ENCODE data around the gene SNX11.

Gene SNX11

DNA sequence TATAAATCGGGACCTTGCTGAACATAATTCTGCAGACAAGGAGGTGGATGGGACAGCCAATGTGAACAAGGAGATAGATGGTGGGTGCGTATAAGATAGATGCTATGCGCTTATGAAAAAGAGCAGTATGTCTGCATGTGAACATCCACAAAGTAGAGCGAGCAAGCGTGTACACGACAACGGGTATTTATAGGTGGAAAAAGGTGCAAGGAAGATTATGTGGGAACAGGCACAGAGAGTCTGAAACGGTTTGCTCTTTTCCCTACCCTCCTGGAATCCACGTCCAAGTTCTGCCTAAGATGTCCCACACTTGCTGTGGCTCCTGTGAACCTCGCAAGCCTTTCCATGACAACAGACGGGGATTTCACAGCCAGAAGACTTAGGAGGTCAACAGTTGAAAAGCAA is 43.0 kb downstream of the SNX11 start:
- no peak overlapping the region for H3K27ac ChIP-seq
- TF ChIP-seq, protein P1, sequence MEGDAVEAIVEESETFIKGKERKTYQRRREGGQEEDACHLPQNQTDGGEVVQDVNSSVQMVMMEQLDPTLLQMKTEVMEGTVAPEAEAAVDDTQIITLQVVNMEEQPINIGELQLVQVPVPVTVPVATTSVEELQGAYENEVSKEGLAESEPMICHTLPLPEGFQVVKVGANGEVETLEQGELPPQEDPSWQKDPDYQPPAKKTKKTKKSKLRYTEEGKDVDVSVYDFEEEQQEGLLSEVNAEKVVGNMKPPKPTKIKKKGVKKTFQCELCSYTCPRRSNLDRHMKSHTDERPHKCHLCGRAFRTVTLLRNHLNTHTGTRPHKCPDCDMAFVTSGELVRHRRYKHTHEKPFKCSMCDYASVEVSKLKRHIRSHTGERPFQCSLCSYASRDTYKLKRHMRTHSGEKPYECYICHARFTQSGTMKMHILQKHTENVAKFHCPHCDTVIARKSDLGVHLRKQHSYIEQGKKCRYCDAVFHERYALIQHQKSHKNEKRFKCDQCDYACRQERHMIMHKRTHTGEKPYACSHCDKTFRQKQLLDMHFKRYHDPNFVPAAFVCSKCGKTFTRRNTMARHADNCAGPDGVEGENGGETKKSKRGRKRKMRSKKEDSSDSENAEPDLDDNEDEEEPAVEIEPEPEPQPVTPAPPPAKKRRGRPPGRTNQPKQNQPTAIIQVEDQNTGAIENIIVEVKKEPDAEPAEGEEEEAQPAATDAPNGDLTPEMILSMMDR (conservative IDR thresholded peaks at IDR 0.05) = no peak

DNA sequence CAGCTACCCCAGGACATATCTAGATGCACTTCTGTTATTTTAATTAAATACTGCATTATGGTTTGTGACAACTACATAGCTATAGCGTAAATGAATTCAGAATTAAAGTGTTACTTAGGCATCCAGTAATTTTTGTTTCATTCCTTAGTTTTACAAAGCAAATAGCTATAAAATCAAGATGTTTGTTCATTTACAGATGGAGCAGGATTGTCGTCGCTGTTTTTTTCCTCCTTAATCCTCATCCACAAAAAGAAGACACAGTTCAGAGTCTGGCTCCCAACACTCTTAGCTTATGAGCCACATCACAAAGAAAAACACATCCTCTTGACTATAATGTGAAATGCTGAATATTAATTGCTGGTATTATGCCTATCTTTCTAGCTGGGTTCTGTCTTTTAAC is 43.7 kb downstream of the SNX11 start:
- no peak overlapping the region for H3K27ac ChIP-seq
- TF ChIP-seq, protein P1 (conservative IDR thresholded peaks at IDR 0.05) = no peak

DNA sequence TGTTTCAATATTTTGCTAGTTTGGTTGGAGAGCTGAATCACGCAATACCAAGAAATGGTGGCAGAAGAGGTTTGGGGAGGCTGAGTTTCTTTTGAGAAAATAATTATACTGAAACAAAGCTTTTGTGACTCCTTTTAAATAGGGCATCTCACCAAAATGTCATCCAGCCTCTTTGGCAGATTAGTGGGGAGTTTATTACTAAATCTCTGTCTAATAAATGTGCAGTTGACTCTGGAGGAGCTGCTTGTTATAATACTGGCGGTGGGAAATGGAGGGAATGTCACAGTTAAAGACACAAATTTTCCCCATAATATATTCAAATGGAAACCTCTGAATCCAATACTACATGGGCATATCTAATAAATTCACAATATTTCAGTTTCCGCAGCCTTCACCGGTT is 44.7 kb downstream of the SNX11 start:
- TF ChIP-seq, protein P1 (conservative IDR thresholded peaks at IDR 0.05) = no peak
- no peak overlapping the region for H3K27ac ChIP-seq

DNA sequence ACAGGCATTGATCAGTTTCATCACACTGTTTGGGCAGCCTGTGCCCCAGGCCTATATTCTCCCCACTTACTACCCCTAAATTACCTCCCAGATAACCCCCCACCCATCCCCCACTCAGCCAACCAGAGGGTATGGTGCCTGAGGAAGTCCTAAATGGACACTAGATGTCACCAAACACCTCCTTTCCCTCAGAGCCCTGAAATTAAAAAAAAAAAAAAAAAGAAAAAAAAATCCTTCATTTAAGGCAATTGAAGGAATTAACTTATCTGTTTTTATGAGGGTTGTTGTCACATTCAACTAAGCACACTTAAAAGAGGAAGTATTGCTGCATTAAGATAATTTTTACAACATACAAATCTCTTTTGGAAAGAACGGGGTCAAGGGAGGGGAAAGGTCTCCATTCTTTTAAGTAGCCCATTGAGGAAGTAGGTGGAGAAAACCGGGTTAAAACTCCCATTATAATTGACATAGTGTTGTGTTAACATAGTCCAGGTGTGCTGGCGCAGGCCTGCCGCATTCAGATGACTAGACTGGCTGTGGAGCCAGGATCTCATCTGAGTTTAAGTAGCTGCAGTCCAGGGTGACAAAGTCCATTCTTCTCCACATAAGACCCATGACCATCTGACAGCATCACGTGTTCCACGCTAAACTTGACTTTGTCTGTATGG is 46.3 kb downstream of the SNX11 start:
- H3K27ac ChIP-seq = no peak overlapping the region
- TF ChIP-seq, protein P1 (conservative IDR thresholded peaks at IDR 0.05) = peak; percentile 94

DNA sequence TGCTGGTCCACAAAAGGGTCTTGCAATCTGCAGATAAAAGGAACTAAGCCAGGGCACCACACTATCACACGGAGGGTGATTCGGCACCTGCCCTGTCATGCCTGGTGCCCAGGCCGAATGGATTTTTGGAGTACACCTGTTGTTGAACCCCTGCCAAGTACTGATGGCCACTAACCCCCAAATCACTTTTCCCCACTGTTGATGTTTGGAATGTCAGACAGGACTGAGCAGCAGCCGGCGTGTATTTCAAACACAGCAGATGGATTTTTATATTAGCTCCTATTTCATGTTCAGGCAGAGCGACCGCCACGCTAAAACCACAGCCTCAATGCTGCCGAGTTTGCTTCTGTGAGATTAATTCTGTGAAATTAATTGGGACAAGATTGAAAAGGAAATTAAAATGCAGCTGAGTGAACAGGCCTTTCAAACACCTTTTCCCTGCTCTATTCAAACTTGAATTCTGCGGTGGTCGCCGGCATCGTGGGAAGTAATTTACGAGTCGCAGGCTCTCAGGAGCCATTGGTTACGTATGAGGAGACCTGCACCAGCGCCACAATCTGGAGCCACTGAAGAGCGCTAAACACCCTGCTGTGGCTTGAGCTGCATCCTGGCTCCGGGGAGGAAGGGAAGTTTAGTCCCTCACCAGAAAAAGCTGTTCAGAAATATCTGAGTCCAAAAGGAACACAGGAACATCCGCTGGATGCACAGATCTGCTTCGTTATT is 48.5 kb downstream of the SNX11 start:
- TF ChIP-seq, protein P1 (conservative IDR thresholded peaks at IDR 0.05) = no peak
- no peak overlapping the region for H3K27ac ChIP-seq

DNA sequence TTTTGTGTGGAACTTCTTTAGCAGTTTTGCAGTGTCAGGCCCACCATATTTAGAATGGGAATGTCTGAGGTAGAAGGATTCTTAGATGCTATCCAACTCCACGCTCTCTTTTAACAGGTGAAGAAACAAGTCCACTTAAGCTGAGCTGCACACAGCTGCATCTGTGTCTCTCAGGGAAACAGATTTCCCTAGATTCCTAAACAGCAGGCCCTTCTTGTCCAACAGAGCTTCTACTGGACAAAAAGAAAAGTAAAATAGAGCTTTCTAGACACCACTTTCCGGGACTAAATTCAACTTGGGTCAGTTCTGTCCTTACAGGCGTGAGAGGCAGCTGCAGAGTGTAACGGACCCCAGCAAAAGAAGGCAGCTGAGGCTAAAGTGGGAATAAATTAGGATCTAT is 51.7 kb downstream of the SNX11 start:
- peak overlapping the region; percentile 75 for H3K27ac ChIP-seq
- TF ChIP-seq, protein P1 (conservative IDR thresholded peaks at IDR 0.05) = no peak

DNA sequence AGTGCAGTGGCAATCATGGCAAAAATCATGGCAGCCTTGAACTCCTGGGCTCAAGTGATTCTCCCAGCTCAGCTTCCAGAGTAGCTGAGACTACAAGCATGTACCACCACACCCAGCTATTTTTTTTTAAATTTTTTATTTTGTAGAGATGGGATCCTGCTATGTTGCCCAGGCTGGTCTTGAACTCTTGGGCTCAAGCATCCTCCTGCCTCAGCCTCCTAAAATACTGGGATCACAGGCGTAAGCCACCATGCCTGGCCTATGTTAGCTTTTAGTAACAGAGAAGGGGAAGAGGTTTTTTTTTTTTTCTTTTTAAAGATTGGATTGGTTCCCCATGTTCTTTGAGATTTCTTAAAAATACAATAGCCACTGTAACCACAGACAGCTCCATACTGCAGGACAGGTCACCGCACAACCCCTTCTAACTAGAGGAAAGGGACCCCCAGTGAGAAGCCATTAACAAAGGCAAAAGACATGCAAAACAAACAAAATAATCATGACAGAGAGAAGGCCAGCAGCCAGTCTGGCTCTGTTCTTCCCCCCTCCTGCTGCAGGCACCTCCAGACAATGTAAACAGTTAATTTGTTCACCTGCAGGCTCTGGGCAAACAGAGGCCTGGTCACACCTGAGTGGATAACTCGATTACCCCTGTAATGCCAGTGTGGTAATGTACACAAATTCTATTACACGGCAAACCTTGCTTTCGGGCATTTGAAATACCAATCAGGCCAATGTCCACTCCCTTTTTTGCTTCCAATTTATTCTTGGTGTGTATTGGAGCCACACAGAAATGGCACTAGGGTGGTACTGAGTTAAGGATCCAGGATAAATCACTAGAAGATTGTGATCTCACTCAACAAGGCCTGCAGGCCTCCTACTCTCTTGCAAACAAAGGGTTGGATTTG is 52.9 kb downstream of the SNX11 start:
- TF ChIP-seq, protein P1 (conservative IDR thresholded peaks at IDR 0.05) = no peak
- H3K27ac ChIP-seq = peak overlapping the region; percentile 75
